G401.6 (cell line): Measurements from ENCODE around the gene CCR8.
"Not testable (repeated sequence)": the region's sequence is repeated elsewhere in the genome, so short reads cannot be mapped to it uniquely, and the experiment has no call there.

Experiments
- FAIRE-seq: peaks from 2 replicates; lab custom pipeline; 2012; peaks lifted over from hg19 to GRCh38; lab: Jason Lieb, UNC

Gene CCR8

DNA sequence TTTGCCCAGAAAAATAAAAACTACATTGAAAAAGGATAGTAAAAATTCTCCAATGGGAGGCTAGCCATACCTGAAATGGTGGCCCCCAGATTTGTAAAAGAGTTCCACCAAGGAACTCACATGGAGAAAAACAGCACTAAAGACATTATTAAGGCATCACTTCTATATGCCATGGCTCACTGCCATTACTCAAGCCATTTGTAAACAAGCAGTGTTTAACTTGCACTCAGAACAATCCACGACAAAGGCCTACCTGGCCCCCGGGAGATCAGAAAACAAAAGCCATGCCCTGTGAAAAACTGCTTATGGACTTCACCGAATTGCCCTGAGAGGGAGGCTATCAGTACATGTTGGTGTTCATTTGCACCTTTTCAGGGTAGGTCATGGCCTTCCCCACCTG, 19.6 kb downstream of the CCR8 start:
- FAIRE-seq: no peak

DNA sequence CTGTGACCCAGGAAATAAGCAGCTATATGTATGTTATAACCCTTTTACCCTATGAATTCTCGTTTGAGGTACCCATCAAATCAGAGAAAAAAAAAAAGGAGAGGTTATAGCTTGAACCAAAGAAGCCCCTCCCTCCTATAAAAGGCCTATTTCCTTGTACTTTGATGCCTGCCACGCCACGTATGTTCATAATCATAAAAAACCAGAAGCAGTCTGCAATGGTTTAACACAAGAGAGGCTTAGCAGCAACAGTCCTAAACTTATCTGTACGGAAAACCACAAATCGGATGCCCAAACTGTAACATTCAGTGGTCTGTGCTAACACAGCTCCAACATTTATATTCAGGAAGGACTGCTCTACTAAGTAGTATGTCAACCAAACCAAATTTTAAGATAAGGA, 21.2 kb downstream of the CCR8 start:
- no peak for FAIRE-seq

DNA sequence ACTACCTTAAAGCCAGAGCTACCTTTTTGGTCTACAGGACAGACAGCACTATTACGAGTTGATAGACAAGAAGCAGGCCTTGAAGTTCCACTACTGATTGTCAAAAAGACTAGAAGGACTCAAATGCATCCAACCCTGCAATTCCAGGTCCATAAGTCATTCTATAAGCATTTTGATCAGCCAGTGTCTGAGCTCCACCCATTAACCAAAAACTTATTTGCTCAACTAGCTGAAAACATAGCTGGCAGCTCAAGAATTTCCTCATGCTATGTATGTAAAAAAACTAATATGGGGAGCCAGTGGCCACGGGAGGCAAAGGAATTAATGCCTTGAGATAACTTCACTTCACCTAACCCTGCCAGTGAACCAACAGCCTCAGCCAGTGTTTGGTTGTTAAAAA, 21.6 kb downstream of the CCR8 start:
- FAIRE-seq: not testable (repeated sequence)

DNA sequence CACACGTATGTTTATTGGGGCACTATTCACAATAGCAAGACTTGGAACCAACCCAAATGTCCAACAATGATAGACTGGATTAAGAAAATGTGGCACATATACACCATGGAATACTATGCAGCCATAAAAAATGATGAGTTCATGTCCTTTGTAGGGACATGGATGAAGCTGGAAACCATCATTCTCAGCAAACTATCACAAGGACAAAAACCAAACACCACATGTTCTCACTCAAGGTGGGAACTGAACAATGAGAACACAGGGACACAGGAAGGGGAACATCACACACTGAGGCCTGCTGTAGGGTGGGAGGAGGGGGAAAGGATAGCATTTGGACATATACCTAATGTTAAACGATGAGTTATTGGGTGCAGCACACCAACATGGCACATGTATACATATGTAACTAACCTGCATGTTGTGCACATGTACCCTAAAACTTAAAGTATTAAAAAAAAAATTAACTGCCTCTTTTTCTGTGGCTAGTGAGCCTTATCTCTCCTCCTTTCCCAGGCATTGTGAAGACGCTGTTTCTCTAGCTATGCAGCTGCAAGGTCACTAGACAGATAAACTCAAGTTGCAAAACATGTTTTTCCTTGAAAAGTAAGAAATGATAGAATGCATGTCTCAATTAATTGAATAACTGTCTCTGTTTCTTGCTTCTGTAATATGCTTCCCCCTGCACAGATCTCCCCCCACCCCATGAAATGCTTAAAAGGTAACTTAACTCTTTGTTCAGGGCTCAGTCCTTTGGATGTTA, 23.8 kb downstream of the CCR8 start:
- not testable (repeated sequence) for FAIRE-seq

DNA sequence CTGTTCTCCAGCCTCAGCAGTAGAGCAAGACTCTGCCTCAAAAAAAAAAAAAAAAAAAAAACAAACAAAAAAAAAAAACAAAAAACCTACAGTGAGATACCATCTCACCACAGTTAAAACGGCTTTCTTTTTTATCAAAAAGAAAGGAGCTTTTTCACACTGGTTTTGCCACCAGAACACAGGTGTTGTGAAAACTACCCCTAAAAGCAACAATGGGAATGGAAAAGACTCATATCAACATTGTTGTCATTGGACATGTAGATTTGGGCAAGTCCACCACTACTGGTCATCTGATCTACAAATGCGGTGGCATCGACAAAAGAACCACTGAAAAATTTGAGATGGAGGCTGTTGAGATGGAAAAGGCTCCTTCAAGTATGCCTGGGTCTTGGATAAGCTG, 28.8 kb downstream of the CCR8 start:
- no peak for FAIRE-seq

DNA sequence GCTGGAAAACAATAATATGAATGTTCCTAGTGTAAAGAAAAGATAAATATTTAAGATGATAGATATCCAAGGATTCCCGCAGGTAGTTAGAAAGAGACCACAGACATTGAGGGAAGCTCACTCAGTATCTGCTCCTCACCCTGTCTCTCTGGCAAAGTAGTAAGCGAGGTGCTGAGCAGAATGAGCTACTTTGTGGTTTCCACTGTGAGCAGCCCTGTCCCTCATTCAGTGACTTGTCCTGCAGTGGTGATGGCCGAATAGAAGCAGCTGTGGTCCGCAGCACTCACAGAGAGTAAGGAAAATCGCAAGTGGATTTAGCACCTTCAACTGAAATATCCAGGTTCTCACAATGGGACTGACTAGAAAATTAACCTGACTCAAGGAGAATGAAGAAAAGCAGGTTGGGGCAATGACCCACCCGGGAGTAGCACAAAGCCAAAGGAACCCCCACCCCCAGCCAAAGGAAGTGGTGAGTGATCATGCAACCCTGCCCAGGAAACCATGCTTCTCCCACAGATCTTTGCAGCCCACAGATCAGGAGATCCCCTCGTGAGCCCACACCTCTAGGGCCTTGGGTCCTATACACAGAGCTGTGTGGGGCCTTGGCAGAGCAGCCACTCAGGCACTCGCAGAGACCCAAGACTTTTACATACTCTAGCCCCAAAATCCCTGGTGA, 31.9 kb downstream of the CCR8 start:
- FAIRE-seq: no peak

DNA sequence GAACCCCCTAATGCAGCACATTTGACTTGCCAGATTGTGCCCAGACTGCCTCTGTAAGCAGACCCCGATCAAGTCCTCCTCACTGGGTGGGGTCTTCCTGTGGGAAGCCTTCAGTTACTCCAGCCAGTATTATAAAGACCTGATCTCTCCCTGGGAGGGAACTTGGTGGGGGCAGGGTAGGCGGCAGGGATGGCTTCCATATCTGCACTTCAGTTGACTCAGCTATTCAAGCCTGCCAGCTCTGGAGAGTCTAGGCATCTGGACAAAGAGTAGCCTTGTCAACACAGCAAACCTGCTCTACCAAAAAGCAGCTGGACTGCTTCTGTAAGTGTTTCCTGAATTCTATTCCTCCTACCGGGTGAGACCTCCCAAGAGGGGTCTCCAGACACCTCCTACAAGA, 32.7 kb downstream of the CCR8 start:
- no peak for FAIRE-seq

DNA sequence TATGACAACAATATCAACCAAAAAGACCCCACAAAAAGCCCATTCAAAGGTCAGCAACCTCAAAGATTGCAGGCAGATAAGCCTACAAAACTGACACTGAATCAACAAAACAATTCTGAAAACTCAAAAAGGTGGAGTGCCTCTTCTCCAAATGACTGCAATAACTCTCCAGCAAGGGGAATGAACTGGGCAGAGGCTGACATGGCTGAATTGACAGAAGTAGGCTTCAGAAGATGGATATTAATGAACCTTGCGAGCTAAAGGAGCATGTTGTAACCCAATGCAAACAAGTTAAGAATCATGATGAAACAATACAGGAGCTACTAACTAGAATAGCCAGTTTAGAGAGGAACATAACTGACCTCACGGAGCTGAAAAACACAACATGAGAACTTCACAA, 33.3 kb downstream of the CCR8 start:
- FAIRE-seq: no peak

DNA sequence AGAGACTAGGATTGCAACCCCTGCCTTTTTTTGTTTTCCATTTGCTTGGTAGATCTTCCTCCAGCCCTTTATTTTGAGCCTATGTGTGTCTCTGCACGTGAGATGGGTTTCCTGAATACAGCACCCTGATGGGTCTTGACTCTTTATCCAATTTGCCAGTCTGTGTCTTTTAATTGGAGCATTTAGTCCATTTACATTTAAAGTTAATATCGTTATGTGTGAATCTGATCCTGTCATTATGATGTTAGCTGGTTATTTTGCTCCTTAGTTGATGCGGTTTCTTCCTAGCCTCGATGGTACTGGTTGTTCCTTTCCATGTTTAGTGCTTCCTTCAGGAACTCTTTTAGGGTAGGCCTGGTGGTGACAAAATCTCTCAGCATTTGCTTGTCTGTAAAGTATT, 40.9 kb downstream of the CCR8 start:
- not testable (repeated sequence) for FAIRE-seq

DNA sequence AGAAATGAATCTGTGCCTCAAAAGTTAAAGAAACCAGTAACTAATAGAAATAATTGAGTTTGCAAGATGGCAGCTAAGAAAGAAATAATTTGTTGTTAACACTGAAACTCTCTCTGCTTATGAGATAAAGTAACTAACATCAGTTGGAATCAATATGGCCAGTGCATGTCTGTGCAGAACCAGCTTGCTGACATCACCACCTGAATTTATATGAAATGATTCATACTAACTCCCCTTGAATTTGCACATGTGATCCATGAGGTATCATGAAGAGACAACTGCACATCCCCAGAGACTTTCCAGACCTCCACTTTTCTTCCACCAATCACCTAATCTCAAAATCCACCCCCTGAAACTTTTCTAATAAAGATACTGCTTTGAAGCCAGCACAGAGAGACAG, 43.3 kb downstream of the CCR8 start:
- no peak for FAIRE-seq

DNA sequence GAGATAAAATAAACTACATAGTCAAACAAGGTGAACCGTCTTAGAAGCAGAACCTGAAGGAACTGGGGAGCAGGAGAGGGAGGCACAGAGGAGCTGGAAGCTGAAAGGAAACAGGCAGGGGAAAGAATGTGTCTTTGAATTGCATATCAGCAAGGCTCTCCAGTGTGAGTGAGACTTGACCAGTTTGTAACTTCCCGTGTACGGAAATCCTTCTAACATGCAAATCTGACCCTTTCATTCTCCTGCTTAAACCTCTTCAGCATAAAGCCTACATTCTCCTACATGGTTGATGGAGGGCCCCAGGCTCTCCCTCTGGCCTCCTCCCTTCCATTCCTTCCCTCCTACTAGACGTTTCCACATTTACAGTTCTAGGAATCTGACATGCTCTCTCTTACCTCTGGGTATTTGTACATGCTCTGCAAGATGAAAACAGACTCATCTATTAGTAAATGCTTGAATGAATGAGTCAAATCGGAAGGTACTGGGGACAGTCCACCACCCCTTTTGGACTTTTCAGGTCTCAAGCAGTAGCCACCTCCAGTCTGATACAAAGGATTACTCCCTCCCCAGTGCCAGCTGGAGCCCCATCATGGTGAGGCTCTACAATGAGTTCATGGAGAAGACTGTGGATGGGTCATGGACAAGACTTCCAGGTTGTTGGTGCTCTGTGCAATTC, 47.6 kb downstream of the CCR8 start:
- FAIRE-seq: no peak

DNA sequence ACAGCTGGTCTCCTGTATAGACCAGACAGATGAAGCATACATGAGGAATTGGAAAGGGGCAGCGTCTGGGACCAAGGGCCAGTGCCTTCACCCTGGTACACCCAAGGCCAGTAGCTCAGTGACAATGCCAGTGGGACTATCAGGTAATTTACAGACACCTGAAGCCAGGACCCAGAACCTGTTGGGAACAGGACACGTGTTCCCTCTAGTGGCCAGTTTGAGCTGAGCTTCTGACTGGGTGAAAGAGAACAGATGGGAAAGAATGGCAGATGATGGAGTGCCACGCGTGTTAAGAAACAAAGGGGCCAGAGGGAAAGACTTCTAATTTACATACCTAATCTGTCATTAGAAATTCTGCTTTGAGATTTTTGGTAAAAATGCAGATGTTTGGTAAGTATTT, 48.6 kb downstream of the CCR8 start:
- FAIRE-seq: peak; percentile 19

DNA sequence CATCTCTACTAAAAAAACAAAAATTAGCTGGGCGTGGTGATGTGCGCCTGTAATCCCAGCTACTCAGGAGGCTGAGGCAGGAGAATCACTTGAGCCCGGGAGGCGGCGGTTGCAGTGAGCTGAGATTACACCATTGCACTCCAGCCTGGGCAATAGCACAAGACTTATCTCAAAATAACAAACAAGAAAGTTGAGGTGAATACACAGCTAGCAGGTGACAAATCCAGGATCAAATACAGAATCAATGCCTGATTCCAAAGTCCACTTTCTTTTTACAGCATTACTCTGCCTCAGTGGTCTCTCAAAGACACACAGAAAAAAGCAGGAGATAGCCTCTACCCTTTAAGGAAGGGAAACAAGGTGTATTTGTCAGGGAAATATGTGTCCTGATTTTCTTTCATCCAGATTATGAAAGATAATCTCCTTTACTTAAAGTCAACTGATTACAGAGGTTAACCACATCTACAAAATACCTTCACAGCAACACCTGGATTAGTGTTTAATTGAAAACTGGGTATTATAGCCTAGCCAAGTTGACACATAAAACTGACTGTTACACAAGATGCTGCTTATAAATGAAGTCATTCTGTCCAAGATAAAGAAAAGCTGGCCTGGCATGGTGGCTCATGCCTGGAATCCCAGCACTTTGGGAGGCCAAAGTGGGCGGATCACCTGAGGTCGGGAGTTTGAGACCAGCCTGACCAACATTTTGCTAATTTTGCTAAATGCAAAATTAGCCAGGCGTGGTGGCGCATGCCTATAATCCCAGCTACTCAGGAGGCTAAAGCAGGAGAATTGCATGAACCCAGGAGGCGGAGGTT, 49.7 kb downstream of the CCR8 start:
- FAIRE-seq: no peak

DNA sequence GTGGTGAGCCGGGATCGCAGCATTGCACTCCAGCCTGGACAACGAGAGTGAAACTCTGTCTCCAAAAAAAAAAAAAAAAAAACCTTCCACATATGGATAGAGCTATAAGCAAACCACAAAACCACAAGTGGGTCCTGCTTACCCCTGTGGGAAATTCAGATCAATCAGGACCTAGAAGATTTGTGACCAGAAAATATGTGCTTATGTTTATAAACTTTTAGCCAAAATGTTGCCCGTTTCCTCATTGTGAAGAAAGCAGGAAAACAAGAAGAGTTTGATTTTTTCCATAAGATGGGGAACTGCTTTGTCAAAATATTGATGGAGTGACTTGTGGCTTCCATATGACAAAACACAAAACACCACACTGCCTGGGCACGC, 50.3 kb downstream of the CCR8 start:
- FAIRE-seq: no peak

DNA sequence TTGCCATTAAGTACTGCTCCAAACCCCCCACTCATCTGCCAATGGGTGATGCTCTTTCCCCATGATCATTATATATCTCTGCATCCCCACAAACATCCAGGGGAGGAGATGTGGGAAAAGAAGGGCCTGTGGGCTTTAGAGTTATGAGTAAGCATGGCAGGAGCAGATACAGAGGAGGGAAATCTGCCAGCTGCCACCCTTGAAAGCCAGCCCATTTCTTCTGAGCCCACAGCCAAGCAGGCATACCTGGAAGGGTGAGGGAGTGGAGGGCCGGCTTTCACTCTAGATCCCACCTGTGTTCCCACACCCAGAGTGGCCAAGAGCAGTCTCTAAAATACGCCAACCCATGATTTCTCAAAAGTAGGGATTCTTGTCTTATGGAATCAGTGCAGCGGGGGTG, 51.9 kb downstream of the CCR8 start:
- FAIRE-seq: no peak
